VCaP (cell line): ENCODE results near the gene EOGT.
A peak's percentile ranks its signal among the peaks of the same experiment; 100 is the strongest.

Experiments
- H3K27ac ChIP-seq: fragments of 450-650 bp; 2 replicates; pipeline ENCODE4 v1.5.1; 2017
- CTCF ChIP-seq: fragments of 450-650 bp; conservative IDR thresholded peaks from 2 replicates; pipeline ENCODE4 v1.5.1; 2017; ENCODE audit warnings: mild to moderate bottlenecking, moderate library complexity

The EOGT gene

GRCh38 chr3:69044608-69045007 lies 31.1 kb upstream of the EOGT start:
- no peak for TF ChIP-seq CTCF
- H3K27ac ChIP-seq, result no peak overlapping the region

GRCh38 chr3:69033470-69033869 lies 20.0 kb upstream of the EOGT start:
- H3K27ac ChIP-seq, result no peak overlapping the region
- no peak for TF ChIP-seq CTCF

GRCh38 chr3:69032737-69033136 lies 19.3 kb upstream of the EOGT start:
- TF ChIP-seq CTCF, result no peak
- H3K27ac ChIP-seq, result no peak overlapping the region

- TF ChIP-seq CTCF, result no peak
- H3K27ac ChIP-seq, result no peak overlapping the region
These were observed 18.7 kb upstream of the EOGT start for GRCh38 chr3:69032142-69032541.

- H3K27ac ChIP-seq, result no peak overlapping the region
- no peak for TF ChIP-seq CTCF
These were observed 18.2 kb upstream of the EOGT start for GRCh38 chr3:69031635-69032034.

- no peak overlapping the region for H3K27ac ChIP-seq
- TF ChIP-seq CTCF, result no peak
These were observed 7.4 kb upstream of the EOGT start for GRCh38 chr3:69020857-69021256.

- no peak overlapping the region for H3K27ac ChIP-seq
- peak; percentile 78 for TF ChIP-seq CTCF
These were observed 6.9 kb upstream of the EOGT start for GRCh38 chr3:69020424-69020823.

GRCh38 chr3:69016901-69017300 lies 3.4 kb upstream of the EOGT start:
- H3K27ac ChIP-seq, result no peak overlapping the region
- no peak for TF ChIP-seq CTCF
